HG03558 (cell line): ENCODE measurements around the gene MYO3B.

Source experiments
- ATAC-seq: cut with Tn5 transposase; IDR thresholded peaks from one replicate; pipeline ENCODE4 v1.9.1; 2021; ENCODE audit warnings: moderate number of reproducible peaks; ENCODE audit not compliant: unreplicated experiment; ENCODE audit errors: extremely low read depth

MYO3B gene

GRCh38 chr2:170493426-170494097, 315.6 kb downstream of the MYO3B start:
- no peak for ATAC-seq

GRCh38 chr2:170495896-170496295, 317.9 kb downstream of the MYO3B start:
- ATAC-seq: no peak

GRCh38 chr2:170498619-170499018, 320.7 kb downstream of the MYO3B start:
- ATAC-seq: no peak

GRCh38 chr2:170500104-170500503, 322.2 kb downstream of the MYO3B start:
- no peak for ATAC-seq

GRCh38 chr2:170500770-170501169, 322.8 kb downstream of the MYO3B start:
- no peak for ATAC-seq

- no peak for ATAC-seq
Measured at GRCh38 chr2:170501421-170502043, 323.6 kb downstream of the MYO3B start.

- ATAC-seq: no peak
Measured at GRCh38 chr2:170502361-170503130, 324.6 kb downstream of the MYO3B start.

GRCh38 chr2:170503563-170503962, 325.6 kb downstream of the MYO3B start:
- ATAC-seq: no peak

GRCh38 chr2:170503971-170504809, 326.2 kb downstream of the MYO3B start:
- ATAC-seq: no peak

- no peak for ATAC-seq
Measured at GRCh38 chr2:170504810-170505145, 326.8 kb downstream of the MYO3B start.

GRCh38 chr2:170505631-170506275, 327.8 kb downstream of the MYO3B start:
- ATAC-seq: no peak

GRCh38 chr2:170509452-170510193, 331.7 kb downstream of the MYO3B start:
- ATAC-seq: no peak

- no peak for ATAC-seq
Measured at GRCh38 chr2:170512266-170512665, 334.3 kb downstream of the MYO3B start.

GRCh38 chr2:170514140-170514539, 336.2 kb downstream of the MYO3B start:
- no peak for ATAC-seq

- ATAC-seq: no peak
Measured at GRCh38 chr2:170517538-170517937, 339.6 kb downstream of the MYO3B start.

- no peak for ATAC-seq
Measured at GRCh38 chr2:170518911-170519310, 341.0 kb downstream of the MYO3B start.

- no peak for ATAC-seq
Measured at GRCh38 chr2:170521299-170521698, 343.4 kb downstream of the MYO3B start.

- ATAC-seq: no peak
Measured at GRCh38 chr2:170523506-170523905, 345.6 kb downstream of the MYO3B start.

GRCh38 chr2:170524828-170525565, 347.1 kb downstream of the MYO3B start:
- ATAC-seq: peak; percentile 56
